HepG2 (cell line): ENCODE results near the gene SLX1A.
"Not testable (repeated sequence)": the region's sequence is repeated elsewhere in the genome, so short reads cannot be mapped to it uniquely, and the experiment has no call there.

Source experiments
- ARNT2 ChIP-seq: sonication (generic); formaldehyde crosslinking; IDR thresholded peaks from 2 replicates; pipeline ENCODE4 v1.8.0; 2022; ENCODE audit warnings: mild to moderate bottlenecking, low read depth, missing genetic modification reagents, moderate library complexity
- CCAR2 ChIP-seq: fragments of 200-400 bp; formaldehyde crosslinking; optimal IDR thresholded peaks from 2 replicates; pipeline ENCODE3; 2018; ENCODE audit warnings: low read depth, mild to moderate bottlenecking, low read length, moderate library complexity
- E2F1 ChIP-seq: sonication (generic); formaldehyde crosslinking; IDR thresholded peaks from 2 replicates; pipeline ENCODE4 v1.5.0; 2020; ENCODE audit warnings: missing genetic modification reagents
- FOXA1 ChIP-seq, 2 experiments: fragments of 450-650 bp in 1 of 2; sonication (generic) in 1 of 2; formaldehyde crosslinking in 1 of 2; IDR thresholded peaks; 2 replicates each; pipeline versions ENCODE4 v1.4.0 to v1.6.1; 2016 to 2020; ENCODE audit warnings: missing genetic modification reagents in 1 of 2
- PAX8 ChIP-seq: sonication (generic); formaldehyde crosslinking; IDR thresholded peaks from 2 replicates; pipeline ENCODE4 v1.8.0; 2022; ENCODE audit warnings: mild to moderate bottlenecking, missing genetic modification reagents, borderline replicate concordance
- REPIN1 ChIP-seq: sonication (generic); formaldehyde crosslinking; IDR thresholded peaks from 2 replicates; pipeline ENCODE4 v1.8.0; 2022; ENCODE audit warnings: missing genetic modification reagents, low read depth, mild to moderate bottlenecking, borderline replicate concordance
- SP1 ChIP-seq, 2 experiments: fragments of 450-650 bp in 1 of 2; sonication (generic) in 1 of 2; formaldehyde crosslinking in 1 of 2; IDR thresholded peaks; 2 replicates each; pipeline versions ENCODE4 v1.4.0 to v1.6.1; 2016 to 2020; ENCODE audit warnings: missing genetic modification reagents in 1 of 2
- ZFX ChIP-seq: sonication (generic); formaldehyde crosslinking; IDR thresholded peaks from 2 replicates; pipeline ENCODE4 v1.4.0; 2020; ENCODE audit warnings: mild to moderate bottlenecking, low read depth, missing genetic modification reagents, moderate library complexity
- ZNF138 ChIP-seq: sonication (generic); formaldehyde crosslinking; IDR thresholded peaks from 2 replicates; pipeline ENCODE4 v1.5.0; 2020; ENCODE audit warnings: mild to moderate bottlenecking, low read depth, missing genetic modification reagents
- ZNF335 ChIP-seq: sonication (generic); formaldehyde crosslinking; IDR thresholded peaks from 2 replicates; pipeline ENCODE4 v1.4.0; 2020; ENCODE audit warnings: missing genetic modification reagents

GRCh38 chr16:30168746-30169145, 24.9 kb upstream of the SLX1A start:
- not testable (repeated sequence) for TF ChIP-seq ZFX (CRISPR knock-in tag); ZNF138 (CRISPR knock-in tag); FOXA1 (IDR thresholded peaks at IDR 0.05); FOXA1 (CRISPR knock-in tag; IDR thresholded peaks at IDR 0.05); CCAR2; ZNF335 (CRISPR knock-in tag); REPIN1 (CRISPR knock-in tag); E2F1 (CRISPR knock-in tag); SP1 (IDR thresholded peaks at IDR 0.05); SP1 (CRISPR knock-in tag; IDR thresholded peaks at IDR 0.05); ARNT2 (CRISPR knock-in tag); PAX8 (CRISPR knock-in tag)
